ENCODE results near the gene LAMB4. TPM values are rescaled to one million over a fixed set of nuclear protein-coding genes. Genes with fewer than 3 reads are reported as not detected.

The LAMB4 gene
- under 1 TPM; 0.40 to 0.45 TPM for total RNA-seq

GRCh38 chr7:108130261-108130660 is at the start of gene LAMB4:
TSS of gene LAMB4 (minus strand) at chr7:108130361. CDS start at chr7:108123164, 7,197 bp downstream.
- no peak for DNase-seq
- peaks cover 4% of the 10 kb centered on the region for H3K27me3 Mint-ChIP-seq
- H3K9me3 Mint-ChIP-seq = no peaks in the 10 kb centered on the region
- no peaks in the 10 kb centered on the region for H3K36me3 Mint-ChIP-seq
- no peak within 1 kb of the TSS for H3K4me3 Mint-ChIP-seq
- no peak within 1 kb of the TSS for H3K27ac Mint-ChIP-seq
- H3K4me1 Mint-ChIP-seq = peaks cover 6% of the 10 kb centered on the region

GRCh38 chr7:108178398-108178797 is 48.2 kb upstream of the LAMB4 start:
- DNase-seq = no peak
- no peaks in the 10 kb centered on the region for H3K36me3 Mint-ChIP-seq
- H3K4me3 Mint-ChIP-seq = no peak overlapping the region
- no peaks in the 10 kb centered on the region for H3K27me3 Mint-ChIP-seq
- no peaks in the 10 kb centered on the region for H3K4me1 Mint-ChIP-seq
- H3K9me3 Mint-ChIP-seq = no peaks in the 10 kb centered on the region
- H3K27ac Mint-ChIP-seq = no peak overlapping the region

- H3K9me3 Mint-ChIP-seq = no peaks in the 10 kb centered on the region
- H3K36me3 Mint-ChIP-seq = no peaks in the 10 kb centered on the region
- H3K4me1 Mint-ChIP-seq = no peaks in the 10 kb centered on the region
- no peak overlapping the region for H3K4me3 Mint-ChIP-seq
- H3K27me3 Mint-ChIP-seq = no peaks in the 10 kb centered on the region
- no peak overlapping the region for H3K27ac Mint-ChIP-seq
- no peak for DNase-seq
Measured at GRCh38 chr7:108171164-108171563, 41.0 kb upstream of the LAMB4 start.

- H3K36me3 Mint-ChIP-seq = no peaks in the 10 kb centered on the region
- no peaks in the 10 kb centered on the region for H3K4me1 Mint-ChIP-seq
- DNase-seq = no peak
- no peaks in the 10 kb centered on the region for H3K27me3 Mint-ChIP-seq
- H3K4me3 Mint-ChIP-seq = no peak overlapping the region
- no peaks in the 10 kb centered on the region for H3K9me3 Mint-ChIP-seq
- no peak overlapping the region for H3K27ac Mint-ChIP-seq
Measured at GRCh38 chr7:108170251-108170650, 40.1 kb upstream of the LAMB4 start.

GRCh38 chr7:108167460-108167859 is 37.3 kb upstream of the LAMB4 start:
- no peaks in the 10 kb centered on the region for H3K4me1 Mint-ChIP-seq
- peaks cover 3% of the 10 kb centered on the region for H3K36me3 Mint-ChIP-seq
- no peak overlapping the region for H3K4me3 Mint-ChIP-seq
- H3K27ac Mint-ChIP-seq = no peak overlapping the region
- DNase-seq = no peak
- H3K27me3 Mint-ChIP-seq = no peaks in the 10 kb centered on the region
- peaks cover 3% of the 10 kb centered on the region for H3K9me3 Mint-ChIP-seq

GRCh38 chr7:108166687-108167086 is 36.5 kb upstream of the LAMB4 start:
- H3K27ac Mint-ChIP-seq = no peak overlapping the region
- H3K4me3 Mint-ChIP-seq = no peak overlapping the region
- H3K4me1 Mint-ChIP-seq = no peaks in the 10 kb centered on the region
- no peaks in the 10 kb centered on the region for H3K27me3 Mint-ChIP-seq
- peaks cover 3% of the 10 kb centered on the region for H3K36me3 Mint-ChIP-seq
- DNase-seq = no peak
- peaks cover 3% of the 10 kb centered on the region for H3K9me3 Mint-ChIP-seq

GRCh38 chr7:108165723-108166122 is 35.6 kb upstream of the LAMB4 start:
- DNase-seq = no peak
- H3K4me3 Mint-ChIP-seq = no peak overlapping the region
- H3K9me3 Mint-ChIP-seq = peaks cover 3% of the 10 kb centered on the region
- H3K27me3 Mint-ChIP-seq = no peaks in the 10 kb centered on the region
- H3K36me3 Mint-ChIP-seq = peaks cover 3% of the 10 kb centered on the region
- no peak overlapping the region for H3K27ac Mint-ChIP-seq
- no peaks in the 10 kb centered on the region for H3K4me1 Mint-ChIP-seq

- Mint-ChIP-seq H3K27me3 (no peaks in the 10 kb centered on the region), H3K36me3 (peaks cover 3% of the 10 kb centered on the region)
Measured at GRCh38 chr7:108164946-108165345, 34.8 kb upstream of the LAMB4 start.

GRCh38 chr7:108164342-108164741 is 34.2 kb upstream of the LAMB4 start:
- Mint-ChIP-seq H3K4me1 (no peaks in the 10 kb centered on the region), H3K27me3 (no peaks in the 10 kb centered on the region), H3K4me3 (no peak overlapping the region), H3K27ac (no peak overlapping the region), H3K9me3 (peaks cover 3% of the 10 kb centered on the region), H3K36me3 (peaks cover 3% of the 10 kb centered on the region)
- no peak for DNase-seq

More at GRCh38 chr7:108164946-108165345, 34.8 kb upstream of the LAMB4 start:
- DNase-seq = no peak
- peaks cover 3% of the 10 kb centered on the region for H3K9me3 Mint-ChIP-seq
- no peak overlapping the region for H3K4me3 Mint-ChIP-seq
- H3K27ac Mint-ChIP-seq = no peak overlapping the region
- no peaks in the 10 kb centered on the region for H3K4me1 Mint-ChIP-seq

GRCh38 chr7:108158776-108159175 is 28.6 kb upstream of the LAMB4 start:
- Mint-ChIP-seq H3K27ac (no peak overlapping the region), H3K4me1 (peaks cover 6% of the 10 kb centered on the region), H3K36me3 (peaks cover 2% of the 10 kb centered on the region), H3K4me3 (no peak overlapping the region), H3K9me3 (peaks cover 3% of the 10 kb centered on the region), H3K27me3 (no peaks in the 10 kb centered on the region)
- DNase-seq = no peak

GRCh38 chr7:108157606-108158335 is 27.6 kb upstream of the LAMB4 start:
- no peaks in the 10 kb centered on the region for H3K9me3 Mint-ChIP-seq
- H3K36me3 Mint-ChIP-seq = peaks cover 2% of the 10 kb centered on the region
- no peaks in the 10 kb centered on the region for H3K27me3 Mint-ChIP-seq
- no peak overlapping the region for H3K4me3 Mint-ChIP-seq
- no peak for DNase-seq
- peak overlapping the region; percentile 21 for H3K27ac Mint-ChIP-seq
- peaks cover 6% of the 10 kb centered on the region for H3K4me1 Mint-ChIP-seq

- Mint-ChIP-seq H3K9me3 (no peaks in the 10 kb centered on the region), H3K4me3 (no peak overlapping the region)
Measured at GRCh38 chr7:108156897-108157605, 26.9 kb upstream of the LAMB4 start.

GRCh38 chr7:108152198-108152597 is 22.0 kb upstream of the LAMB4 start:
- H3K4me1 Mint-ChIP-seq = peaks cover 6% of the 10 kb centered on the region
- H3K27ac Mint-ChIP-seq = no peak overlapping the region
- no peaks in the 10 kb centered on the region for H3K36me3 Mint-ChIP-seq
- no peak overlapping the region for H3K4me3 Mint-ChIP-seq
- no peaks in the 10 kb centered on the region for H3K9me3 Mint-ChIP-seq
- H3K27me3 Mint-ChIP-seq = no peaks in the 10 kb centered on the region
- DNase-seq = no peak

More at GRCh38 chr7:108156897-108157605, 26.9 kb upstream of the LAMB4 start:
- Mint-ChIP-seq H3K36me3 (peaks cover 2% of the 10 kb centered on the region), H3K4me1 (peaks cover 6% of the 10 kb centered on the region), H3K27ac (peak overlapping the region; percentile 21), H3K27me3 (no peaks in the 10 kb centered on the region)
- DNase-seq = no peak

GRCh38 chr7:108149908-108150307 is 19.7 kb upstream of the LAMB4 start:
- Mint-ChIP-seq H3K4me1 (peaks cover 4% of the 10 kb centered on the region), H3K9me3 (no peaks in the 10 kb centered on the region), H3K36me3 (peaks cover 2% of the 10 kb centered on the region), H3K4me3 (no peak overlapping the region), H3K27me3 (no peaks in the 10 kb centered on the region), H3K27ac (no peak overlapping the region)
- no peak for DNase-seq

GRCh38 chr7:108149119-108149518 is 19.0 kb upstream of the LAMB4 start:
- DNase-seq = no peak
- H3K27me3 Mint-ChIP-seq = no peaks in the 10 kb centered on the region
- peaks cover 4% of the 10 kb centered on the region for H3K4me1 Mint-ChIP-seq
- no peaks in the 10 kb centered on the region for H3K9me3 Mint-ChIP-seq
- H3K27ac Mint-ChIP-seq = no peak overlapping the region
- no peak overlapping the region for H3K4me3 Mint-ChIP-seq
- H3K36me3 Mint-ChIP-seq = peaks cover 2% of the 10 kb centered on the region
